Medulla oblongata (tissue), 1 donor: Measurements from ENCODE around the gene HNRNPLL.
A peak's percentile ranks its signal among the peaks of the same experiment; 100 is the strongest.

Experiments used
- DNase-seq: peaks from one replicate; pipeline ENCODE4 v3.0.0-alpha.2; 2015; ENCODE audit errors: extremely low spot score

Gene HNRNPLL

GRCh38 chr2:38592951-38593350, 9.8 kb downstream of the HNRNPLL start:
- no peak for DNase-seq

GRCh38 chr2:38591152-38591551, 11.6 kb downstream of the HNRNPLL start:
- no peak for DNase-seq

GRCh38 chr2:38590053-38590452, 12.7 kb downstream of the HNRNPLL start:
- DNase-seq: no peak

- DNase-seq: no peak
These were observed 15.8 kb downstream of the HNRNPLL start for GRCh38 chr2:38586931-38587330.

- no peak for DNase-seq
These were observed 17.8 kb downstream of the HNRNPLL start for GRCh38 chr2:38584881-38585280.

- no peak for DNase-seq
These were observed 18.7 kb downstream of the HNRNPLL start for GRCh38 chr2:38583994-38584393.

GRCh38 chr2:38583524-38583923, 19.2 kb downstream of the HNRNPLL start:
- DNase-seq: no peak

GRCh38 chr2:38581193-38582147, 21.3 kb downstream of the HNRNPLL start:
- DNase-seq: peak; percentile 89

GRCh38 chr2:38580115-38580636, 22.6 kb downstream of the HNRNPLL start:
- DNase-seq: no peak

GRCh38 chr2:38578832-38579231, 23.9 kb downstream of the HNRNPLL start:
- DNase-seq: no peak

GRCh38 chr2:38574278-38574677, 28.4 kb downstream of the HNRNPLL start:
- DNase-seq: no peak

GRCh38 chr2:38572167-38572566, 30.6 kb downstream of the HNRNPLL start:
- no peak for DNase-seq

GRCh38 chr2:38571193-38571592, 31.5 kb downstream of the HNRNPLL start:
- DNase-seq: no peak

- DNase-seq: no peak
These were observed 33.8 kb downstream of the HNRNPLL start for GRCh38 chr2:38568724-38569436.

- DNase-seq: no peak
These were observed 37.4 kb downstream of the HNRNPLL start for GRCh38 chr2:38565333-38565732.

- DNase-seq: no peak
These were observed 41.0 kb downstream of the HNRNPLL start for GRCh38 chr2:38561691-38562090.

GRCh38 chr2:38560092-38560491, 42.6 kb downstream of the HNRNPLL start:
- DNase-seq: no peak

GRCh38 chr2:38557981-38558380, 44.7 kb downstream of the HNRNPLL start:
- DNase-seq: no peak

- no peak for DNase-seq
These were observed 45.5 kb downstream of the HNRNPLL start for GRCh38 chr2:38557217-38557616.

- DNase-seq: no peak
These were observed 46.5 kb downstream of the HNRNPLL start for GRCh38 chr2:38556006-38556801.

- no peak for DNase-seq
These were observed 47.6 kb downstream of the HNRNPLL start for GRCh38 chr2:38554973-38555595.
